Activated T-cell treated with anti-CD3 and anti-CD28 coated beads for 24 hours (primary cell): ENCODE results near the gene DPY19L2.
"Not testable (repeated sequence)": the region's sequence is repeated elsewhere in the genome, so short reads cannot be mapped to it uniquely, and the experiment has no call there.

Source experiments
- DNase-seq: peaks from one replicate; pipeline ENCODE4 v3.0.0-alpha.2; 2020; ENCODE audit warnings: low read depth

Gene DPY19L2

DNA sequence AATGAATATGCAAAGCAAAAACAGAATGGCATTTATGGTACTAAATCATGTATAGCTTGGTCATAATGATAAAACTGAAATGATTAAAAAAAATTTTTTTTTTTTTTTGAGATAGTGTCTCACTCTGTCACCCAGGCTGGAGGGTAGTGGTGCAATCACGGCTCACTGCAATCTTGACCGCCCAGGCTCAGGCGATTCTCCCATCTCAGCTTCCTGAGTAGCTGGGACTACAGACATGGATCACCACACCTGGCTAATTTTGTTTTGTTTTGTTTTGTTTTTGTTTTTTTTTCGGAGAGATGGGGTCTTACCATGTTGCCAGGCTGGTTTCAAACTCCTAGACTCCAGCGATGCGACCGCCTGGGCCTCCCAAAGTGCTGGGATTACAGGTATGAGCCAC lies 138.7 kb downstream of the DPY19L2 start:
- not testable (repeated sequence) for DNase-seq

DNA sequence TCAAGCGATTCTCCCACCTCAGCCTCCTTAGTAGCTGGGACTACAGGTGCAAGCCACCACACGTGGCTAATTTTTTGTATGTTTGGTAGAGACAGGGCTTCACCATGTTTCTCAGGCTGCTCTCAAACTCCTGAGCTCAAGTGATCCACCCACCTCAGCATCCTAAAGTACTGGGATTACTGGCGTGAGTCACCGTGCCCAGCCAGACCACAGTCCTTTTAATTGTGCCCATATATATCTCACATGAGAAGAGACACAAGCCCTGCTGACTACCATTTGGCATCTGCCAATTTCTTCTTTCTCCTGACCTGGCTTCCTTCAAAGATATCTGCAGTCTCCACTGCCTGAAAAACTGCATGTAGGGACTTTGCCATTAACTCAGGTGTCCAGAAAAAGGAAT lies 142.5 kb downstream of the DPY19L2 start:
- no peak for DNase-seq

DNA sequence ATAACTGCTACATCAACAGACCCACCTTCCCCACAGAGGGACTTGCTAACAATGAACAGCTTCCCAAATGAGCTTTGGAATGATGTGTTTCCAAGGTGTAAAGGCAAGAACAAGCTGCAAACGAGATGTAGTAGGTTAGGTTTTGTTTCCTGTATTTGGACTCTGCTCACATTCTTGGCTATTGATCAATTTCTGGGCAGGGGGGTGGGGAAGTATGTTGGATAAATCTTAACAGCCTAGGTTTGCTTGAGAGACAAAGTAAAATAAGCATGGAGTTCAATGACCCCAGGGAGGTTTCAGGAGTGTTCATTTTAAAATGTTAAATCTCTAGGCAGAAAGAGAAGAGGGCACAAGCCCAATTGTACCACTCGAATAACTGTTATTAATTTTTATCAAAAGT lies 146.6 kb downstream of the DPY19L2 start:
- DNase-seq: no peak
